IPS DF 6.9 (cell line): ENCODE results near the gene TLNRD1.

Source experiments
- DNase-seq: peaks from one replicate; pipeline ENCODE4 v3.0.0-alpha.2; 2013; ENCODE audit warnings: low read depth, low spot score
- H3K27ac ChIP-seq: one replicate; pipeline ENCODE4 v1.5.1; 2013; ENCODE audit warnings: low read length, control low read depth
- H3K27me3 ChIP-seq: 2 replicates; pipeline ENCODE4 v1.6.1; 2013; ENCODE audit warnings: mild to moderate bottlenecking, low read length; ENCODE audit not compliant: control insufficient read depth, insufficient read depth
- H3K36me3 ChIP-seq: 2 replicates; pipeline ENCODE4 v1.6.1; 2013; ENCODE audit warnings: low read length; ENCODE audit not compliant: control insufficient read depth, insufficient read depth
- H3K4me1 ChIP-seq: 2 replicates; pipeline ENCODE4 v1.6.1; 2013; ENCODE audit warnings: low read length; ENCODE audit not compliant: control insufficient read depth, insufficient read depth
- H3K4me3 ChIP-seq: 2 replicates; pipeline ENCODE4 v1.5.1; 2013; ENCODE audit warnings: mild to moderate bottlenecking, low read length
- H3K9me3 ChIP-seq: 2 replicates; pipeline ENCODE4 v1.6.1; 2013; ENCODE audit warnings: low read length, inconsistent platforms; ENCODE audit not compliant: control insufficient read depth, insufficient read depth
- WGBS: extraction: QIAGEN DNeasy Blood & Tissue Kit; methylation state at CpG from one replicate; pipeline ENCODE4 v1.1.7; 2013; ENCODE audit warnings: mixed read lengths, missing lambda C conversion rate; ENCODE audit not compliant: insufficient read length, insufficient coverage; 5-methylcytosine and 5-hydroxymethylcytosine counted together

TLNRD1 gene

DNA sequence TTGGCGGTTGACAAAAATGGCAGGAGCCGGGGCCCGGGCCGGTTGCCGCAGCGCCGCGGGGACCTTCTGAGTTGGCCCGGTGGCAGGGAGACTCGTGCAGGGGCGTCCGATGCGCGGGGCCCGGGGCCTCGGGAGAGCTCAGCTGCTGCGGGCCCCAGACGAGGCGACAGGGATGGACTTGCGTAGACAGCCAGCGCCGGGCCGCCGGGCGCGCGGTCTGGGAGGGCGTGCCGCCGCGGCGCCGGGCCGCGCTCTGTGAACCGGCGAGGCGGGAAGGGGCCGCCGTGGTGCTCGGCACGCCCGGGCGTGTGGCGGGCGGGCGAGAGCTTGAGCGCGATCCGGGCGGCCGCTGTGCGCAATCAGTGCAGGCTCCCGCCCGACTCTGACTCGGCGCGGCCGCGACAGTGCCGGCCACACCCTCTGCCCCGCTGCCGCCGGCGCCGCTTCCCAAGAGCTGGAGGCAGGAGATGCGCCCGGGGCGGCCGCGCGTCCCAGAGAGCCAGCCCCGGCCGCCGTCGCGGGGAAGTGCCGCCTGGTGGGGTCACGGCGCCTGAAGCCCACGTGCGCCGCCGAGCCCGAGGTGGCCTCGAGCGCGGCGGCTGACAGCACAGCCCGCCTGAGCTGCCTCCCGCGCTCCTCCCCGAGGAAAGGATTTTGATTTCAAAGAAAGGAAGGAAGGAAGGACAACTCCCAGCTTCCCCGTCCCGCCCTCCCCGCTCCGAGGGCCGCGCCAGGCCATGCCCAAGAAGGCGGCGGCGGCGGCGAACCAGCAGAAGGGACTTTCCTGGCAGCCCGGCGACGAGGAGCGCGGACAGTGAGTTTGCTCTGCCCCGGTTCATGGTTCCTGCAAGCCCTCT, 657 bp downstream of the TLNRD1 start:
- H3K4me3 ChIP-seq: peak overlapping the region; percentile 98
- H3K36me3 ChIP-seq: no peaks in the 10 kb centered on the region
- no CpG with 5 or more reads among the region's 110 CpGs for WGBS
- H3K27me3 ChIP-seq: no peaks in the 10 kb centered on the region; the same call in none of the 2 replicates
- peaks cover 6% of the 10 kb centered on the region for H3K4me1 ChIP-seq
- DNase-seq: no peak
- H3K27ac ChIP-seq: no peak overlapping the region
- no peaks in the 10 kb centered on the region for H3K9me3 ChIP-seq

- H3K4me1 ChIP-seq: peaks cover 6% of the 10 kb centered on the region
- no peaks in the 10 kb centered on the region; the same call in none of the 2 replicates for H3K27me3 ChIP-seq
- peak overlapping the region; percentile 98; the same call in 1 of the 2 replicates for H3K4me3 ChIP-seq
- DNase-seq: no peak
- no peaks in the 10 kb centered on the region for H3K9me3 ChIP-seq
- no peak overlapping the region for H3K27ac ChIP-seq
- no peaks in the 10 kb centered on the region for H3K36me3 ChIP-seq
- WGBS: no CpG with 5 or more reads among the region's 42 CpGs
Observed at GRCh38 chr15:81002009-81002330, 1.2 kb downstream of the TLNRD1 start.

DNA sequence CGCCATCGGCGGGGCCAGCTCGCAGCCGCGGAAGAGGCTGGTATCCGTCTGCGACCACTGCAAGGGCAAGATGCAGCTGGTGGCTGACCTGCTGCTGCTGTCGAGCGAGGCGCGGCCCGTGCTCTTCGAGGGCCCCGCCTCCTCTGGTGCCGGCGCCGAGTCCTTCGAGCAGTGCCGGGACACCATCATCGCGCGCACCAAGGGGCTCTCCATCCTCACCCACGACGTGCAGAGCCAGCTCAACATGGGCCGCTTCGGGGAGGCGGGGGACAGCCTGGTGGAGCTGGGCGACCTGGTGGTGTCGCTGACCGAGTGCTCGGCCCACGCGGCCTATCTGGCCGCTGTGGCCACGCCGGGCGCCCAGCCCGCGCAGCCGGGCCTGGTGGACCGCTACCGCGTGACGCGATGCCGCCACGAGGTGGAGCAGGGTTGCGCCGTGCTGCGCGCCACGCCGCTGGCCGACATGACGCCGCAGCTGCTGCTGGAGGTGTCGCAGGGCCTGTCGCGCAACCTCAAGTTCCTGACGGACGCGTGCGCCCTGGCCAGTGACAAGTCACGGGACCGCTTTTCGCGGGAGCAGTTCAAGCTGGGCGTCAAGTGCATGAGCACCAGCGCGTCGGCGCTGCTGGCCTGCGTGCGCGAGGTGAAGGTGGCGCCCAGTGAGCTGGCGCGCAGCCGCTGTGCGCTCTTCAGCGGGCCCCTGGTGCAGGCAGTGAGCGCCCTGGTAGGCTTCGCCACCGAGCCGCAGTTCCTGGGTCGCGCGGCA, 1.8 kb downstream of the TLNRD1 start:
- Histone ChIP-seq H3K36me3 (no peaks in the 10 kb centered on the region), H3K4me1 (peaks cover 6% of the 10 kb centered on the region), H3K9me3 (no peaks in the 10 kb centered on the region), H3K4me3 (peak overlapping the region; percentile 98; the same call in 1 of the 2 replicates), H3K27me3 (no peaks in the 10 kb centered on the region; the same call in none of the 2 replicates), H3K27ac (no peak overlapping the region)
- no CpG with 5 or more reads among the region's 89 CpGs for WGBS
- no peak for DNase-seq

- DNase-seq: no peak
- no peaks in the 10 kb centered on the region for H3K9me3 ChIP-seq
- H3K27me3 ChIP-seq: no peaks in the 10 kb centered on the region; the same call in none of the 2 replicates
- no CpG with 5 or more reads among the region's 19 CpGs for WGBS
- no peak overlapping the region for H3K27ac ChIP-seq
- peaks cover 6% of the 10 kb centered on the region for H3K4me1 ChIP-seq
- no peak overlapping the region for H3K4me3 ChIP-seq
- H3K36me3 ChIP-seq: no peaks in the 10 kb centered on the region
Observed at GRCh38 chr15:81003097-81003350, 2.3 kb downstream of the TLNRD1 start.

DNA sequence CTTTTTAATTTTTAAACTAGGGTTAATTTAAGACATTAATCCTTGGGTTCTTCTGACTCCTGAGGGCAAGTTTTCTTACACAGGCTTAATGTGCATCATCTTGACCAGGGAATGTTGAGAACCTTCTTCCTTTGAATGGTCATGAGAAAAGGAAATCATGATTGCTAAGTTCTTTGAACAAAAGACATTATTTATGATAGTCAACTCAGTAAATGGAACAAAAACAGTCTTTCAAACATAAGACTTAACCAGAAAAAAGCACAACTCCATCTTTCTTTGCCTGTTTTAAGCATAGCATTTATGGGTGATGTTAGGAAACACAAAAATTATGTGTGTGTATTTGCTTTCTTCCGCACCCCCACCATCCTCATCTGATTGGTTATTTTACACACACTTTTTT, 5.4 kb downstream of the TLNRD1 start:
- H3K27ac ChIP-seq: no peak overlapping the region
- H3K4me1 ChIP-seq: peaks cover 5% of the 10 kb centered on the region
- no peaks in the 10 kb centered on the region for H3K36me3 ChIP-seq
- no peak for DNase-seq
- H3K9me3 ChIP-seq: no peaks in the 10 kb centered on the region
- H3K27me3 ChIP-seq: no peaks in the 10 kb centered on the region; the same call in 1 of the 2 replicates
- no CpG with 5 or more reads among the region's 1 CpG for WGBS
- no peak overlapping the region for H3K4me3 ChIP-seq

GRCh38 chr15:81007428-81008064, 6.8 kb downstream of the TLNRD1 start:
- no CpG with 5 or more reads among the region's 6 CpGs for WGBS

GRCh38 chr15:81008312-81008711, 7.6 kb downstream of the TLNRD1 start:
- Histone ChIP-seq H3K4me3 (no peak overlapping the region), H3K9me3 (no peaks in the 10 kb centered on the region), H3K27me3 (no peaks in the 10 kb centered on the region), H3K27ac (no peak overlapping the region), H3K4me1 (no peaks in the 10 kb centered on the region), H3K36me3 (no peaks in the 10 kb centered on the region)
- WGBS: no CpG with 5 or more reads among the region's 2 CpGs
- no peak for DNase-seq

More at GRCh38 chr15:81007428-81008064, 6.8 kb downstream of the TLNRD1 start:
- no peaks in the 10 kb centered on the region for H3K9me3 ChIP-seq
- no peak for DNase-seq
- H3K4me1 ChIP-seq: peaks cover 3% of the 10 kb centered on the region
- H3K36me3 ChIP-seq: no peaks in the 10 kb centered on the region
- H3K4me3 ChIP-seq: no peak overlapping the region
- H3K27me3 ChIP-seq: no peaks in the 10 kb centered on the region; the same call in 1 of the 2 replicates
- H3K27ac ChIP-seq: no peak overlapping the region

- no CpG with 5 or more reads among the region's 4 CpGs for WGBS
- Histone ChIP-seq H3K27ac (no peak overlapping the region), H3K27me3 (no peaks in the 10 kb centered on the region), H3K4me3 (no peak overlapping the region), H3K4me1 (no peaks in the 10 kb centered on the region), H3K36me3 (no peaks in the 10 kb centered on the region), H3K9me3 (no peaks in the 10 kb centered on the region)
- DNase-seq: no peak
Observed at GRCh38 chr15:81010086-81010485, 9.4 kb downstream of the TLNRD1 start.

DNA sequence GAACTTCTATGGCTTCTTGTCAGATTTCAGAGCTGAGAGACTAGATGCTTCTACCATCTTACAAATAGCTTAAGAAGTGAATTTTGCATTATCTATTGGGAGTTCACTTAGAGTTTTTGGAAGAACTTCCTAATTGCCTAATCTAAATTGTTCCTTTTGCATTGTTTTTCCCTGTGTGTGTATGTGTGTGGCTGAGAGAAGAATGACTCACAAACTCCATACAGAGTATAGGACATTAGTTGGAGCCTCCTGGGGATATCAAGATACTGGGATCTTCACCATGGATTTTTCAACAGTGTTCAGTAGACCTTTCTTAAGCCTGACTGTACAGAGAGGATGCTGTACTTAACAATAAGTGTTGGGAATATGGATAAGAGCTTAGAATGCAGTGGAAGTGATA, 10.9 kb downstream of the TLNRD1 start:
- no peak overlapping the region for H3K27ac ChIP-seq
- H3K9me3 ChIP-seq: no peaks in the 10 kb centered on the region
- H3K4me1 ChIP-seq: no peaks in the 10 kb centered on the region; the same call in 1 of the 2 replicates
- DNase-seq: no peak
- no peaks in the 10 kb centered on the region for H3K27me3 ChIP-seq
- H3K36me3 ChIP-seq: no peaks in the 10 kb centered on the region
- no peak overlapping the region for H3K4me3 ChIP-seq

DNA sequence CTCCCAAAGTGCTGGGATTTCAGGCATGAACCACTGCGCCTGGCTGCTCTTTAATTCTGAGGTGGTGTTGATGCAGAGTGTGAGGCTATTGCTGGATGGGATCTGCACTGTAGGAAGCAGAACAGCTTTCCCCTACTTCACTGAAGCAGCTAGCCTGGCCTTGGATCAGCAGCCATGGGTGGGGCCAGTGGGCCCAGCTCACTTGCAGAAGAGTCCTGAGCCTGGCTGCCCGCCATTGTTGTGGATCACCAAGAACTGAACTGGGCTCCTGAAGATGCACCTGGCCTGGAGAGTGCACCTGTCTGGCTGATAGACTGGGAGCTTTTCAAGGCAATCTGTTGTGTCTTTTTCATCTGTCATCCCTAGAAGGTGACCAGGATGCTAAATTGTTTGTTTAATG, 11.9 kb downstream of the TLNRD1 start:
- WGBS: no CpG with 5 or more reads among the region's 2 CpGs
- Histone ChIP-seq H3K27ac (no peak overlapping the region), H3K36me3 (no peaks in the 10 kb centered on the region), H3K9me3 (no peaks in the 10 kb centered on the region), H3K4me3 (no peak overlapping the region), H3K4me1 (no peaks in the 10 kb centered on the region; the same call in 1 of the 2 replicates), H3K27me3 (no peaks in the 10 kb centered on the region)
- DNase-seq: no peak
